Measurements from ENCODE around the gene PCDH15.

The PCDH15 gene

GRCh38 chr10:54501929-54502328, 299.1 kb downstream of the PCDH15 start:
- Histone ChIP-seq H3K36me3 (ENCODE audit: insufficient read depth, low read length) (no peaks in the 10 kb centered on the region), H3K27me3 (ENCODE audit: insufficient read depth, low read length) (no peaks in the 10 kb centered on the region), H2AFZ (ENCODE audit: low read depth, low read length) (no peak overlapping the region), H3K9me3 (ENCODE audit: low read length) (no peaks in the 10 kb centered on the region), H3K4me3 (ENCODE audit: low read length) (no peak overlapping the region), H3K4me1 (ENCODE audit: insufficient read depth, low read length) (no peaks in the 10 kb centered on the region)

- H3K27me3 ChIP-seq (ENCODE audit: insufficient read depth, low read length): no peaks in the 10 kb centered on the region
- no peaks in the 10 kb centered on the region for H3K9me3 ChIP-seq (ENCODE audit: low read length)
- no peak overlapping the region for H2AFZ ChIP-seq (ENCODE audit: low read depth, low read length)
- no peak overlapping the region for H3K4me3 ChIP-seq (ENCODE audit: low read length)
- H3K36me3 ChIP-seq (ENCODE audit: insufficient read depth, low read length): no peaks in the 10 kb centered on the region
- H3K4me1 ChIP-seq (ENCODE audit: insufficient read depth, low read length): no peaks in the 10 kb centered on the region
These were observed 304.2 kb downstream of the PCDH15 start for GRCh38 chr10:54496852-54497251.

GRCh38 chr10:54487743-54488142, 313.3 kb downstream of the PCDH15 start:
- H3K27me3 ChIP-seq (ENCODE audit: insufficient read depth, low read length): no peaks in the 10 kb centered on the region
- no peaks in the 10 kb centered on the region for H3K36me3 ChIP-seq (ENCODE audit: insufficient read depth, low read length)
- no peaks in the 10 kb centered on the region for H3K9me3 ChIP-seq (ENCODE audit: low read length)
- H2AFZ ChIP-seq (ENCODE audit: low read depth, low read length): no peak overlapping the region
- H3K4me1 ChIP-seq (ENCODE audit: insufficient read depth, low read length): no peaks in the 10 kb centered on the region
- H3K4me3 ChIP-seq (ENCODE audit: low read length): no peak overlapping the region

GRCh38 chr10:54485971-54486370, 315.1 kb downstream of the PCDH15 start:
- H3K4me1 ChIP-seq (ENCODE audit: insufficient read depth, low read length): no peaks in the 10 kb centered on the region
- no peaks in the 10 kb centered on the region for H3K27me3 ChIP-seq (ENCODE audit: insufficient read depth, low read length)

GRCh38 chr10:54484186-54484585, 316.8 kb downstream of the PCDH15 start:
- no peaks in the 10 kb centered on the region for H3K36me3 ChIP-seq (ENCODE audit: insufficient read depth, low read length)
- H3K4me1 ChIP-seq (ENCODE audit: insufficient read depth, low read length): no peaks in the 10 kb centered on the region

More at GRCh38 chr10:54485971-54486370, 315.1 kb downstream of the PCDH15 start:
- Histone ChIP-seq H3K9me3 (ENCODE audit: low read length) (no peaks in the 10 kb centered on the region), H3K4me3 (ENCODE audit: low read length) (no peak overlapping the region), H3K36me3 (ENCODE audit: insufficient read depth, low read length) (no peaks in the 10 kb centered on the region), H2AFZ (ENCODE audit: low read depth, low read length) (no peak overlapping the region)

GRCh38 chr10:54478601-54479000, 322.4 kb downstream of the PCDH15 start:
- Histone ChIP-seq H3K27me3 (ENCODE audit: insufficient read depth, low read length) (no peaks in the 10 kb centered on the region), H3K4me1 (ENCODE audit: insufficient read depth, low read length) (no peaks in the 10 kb centered on the region), H3K4me3 (ENCODE audit: low read length) (no peak overlapping the region), H3K9me3 (ENCODE audit: low read length) (no peaks in the 10 kb centered on the region), H2AFZ (ENCODE audit: low read depth, low read length) (no peak overlapping the region), H3K36me3 (ENCODE audit: insufficient read depth, low read length) (no peaks in the 10 kb centered on the region)

More at GRCh38 chr10:54484186-54484585, 316.8 kb downstream of the PCDH15 start:
- no peaks in the 10 kb centered on the region for H3K9me3 ChIP-seq (ENCODE audit: low read length)
- H3K27me3 ChIP-seq (ENCODE audit: insufficient read depth, low read length): no peaks in the 10 kb centered on the region
- H3K4me3 ChIP-seq (ENCODE audit: low read length): no peak overlapping the region
- no peak overlapping the region for H2AFZ ChIP-seq (ENCODE audit: low read depth, low read length)

- no peaks in the 10 kb centered on the region for H3K36me3 ChIP-seq (ENCODE audit: insufficient read depth, low read length)
- no peaks in the 10 kb centered on the region for H3K4me1 ChIP-seq (ENCODE audit: insufficient read depth, low read length)
- H3K27me3 ChIP-seq (ENCODE audit: insufficient read depth, low read length): no peaks in the 10 kb centered on the region
- no peak overlapping the region for H2AFZ ChIP-seq (ENCODE audit: low read depth, low read length)
- no peaks in the 10 kb centered on the region for H3K9me3 ChIP-seq (ENCODE audit: low read length)
- H3K4me3 ChIP-seq (ENCODE audit: low read length): no peak overlapping the region
These were observed 323.3 kb downstream of the PCDH15 start for GRCh38 chr10:54477738-54478137.

- Histone ChIP-seq H3K27me3 (ENCODE audit: insufficient read depth, low read length) (no peaks in the 10 kb centered on the region), H3K36me3 (ENCODE audit: insufficient read depth, low read length) (no peaks in the 10 kb centered on the region), H3K4me1 (ENCODE audit: insufficient read depth, low read length) (peaks cover 4% of the 10 kb centered on the region), H3K4me3 (ENCODE audit: low read length) (no peak overlapping the region), H3K9me3 (ENCODE audit: low read length) (no peaks in the 10 kb centered on the region), H2AFZ (ENCODE audit: low read depth, low read length) (no peak overlapping the region)
These were observed 330.8 kb downstream of the PCDH15 start for GRCh38 chr10:54470324-54470631.

- Histone ChIP-seq H3K36me3 (ENCODE audit: insufficient read depth, low read length) (no peaks in the 10 kb centered on the region), H2AFZ (ENCODE audit: low read depth, low read length) (no peak overlapping the region), H3K9me3 (ENCODE audit: low read length) (no peaks in the 10 kb centered on the region), H3K4me3 (ENCODE audit: low read length) (no peak overlapping the region), H3K4me1 (ENCODE audit: insufficient read depth, low read length) (peaks cover 4% of the 10 kb centered on the region), H3K27me3 (ENCODE audit: insufficient read depth, low read length) (no peaks in the 10 kb centered on the region)
These were observed 331.3 kb downstream of the PCDH15 start for GRCh38 chr10:54469587-54470323.

GRCh38 chr10:54454271-54454670, 346.8 kb downstream of the PCDH15 start:
- H3K4me3 ChIP-seq (ENCODE audit: low read length): no peak overlapping the region
- H3K9me3 ChIP-seq (ENCODE audit: low read length): no peaks in the 10 kb centered on the region
- no peak overlapping the region for H2AFZ ChIP-seq (ENCODE audit: low read depth, low read length)
- H3K36me3 ChIP-seq (ENCODE audit: insufficient read depth, low read length): no peaks in the 10 kb centered on the region
- H3K4me1 ChIP-seq (ENCODE audit: insufficient read depth, low read length): peaks cover 3% of the 10 kb centered on the region
- no peaks in the 10 kb centered on the region for H3K27me3 ChIP-seq (ENCODE audit: insufficient read depth, low read length)

- Histone ChIP-seq H3K36me3 (ENCODE audit: insufficient read depth, low read length) (no peaks in the 10 kb centered on the region), H3K9me3 (ENCODE audit: low read length) (no peaks in the 10 kb centered on the region), H3K4me1 (ENCODE audit: insufficient read depth, low read length) (peaks cover 11% of the 10 kb centered on the region), H2AFZ (ENCODE audit: low read depth, low read length) (no peak overlapping the region), H3K4me3 (ENCODE audit: low read length) (no peak overlapping the region), H3K27me3 (ENCODE audit: insufficient read depth, low read length) (no peaks in the 10 kb centered on the region)
These were observed 352.0 kb downstream of the PCDH15 start for GRCh38 chr10:54449056-54449455.

- no peaks in the 10 kb centered on the region for H3K27me3 ChIP-seq (ENCODE audit: insufficient read depth, low read length)
- H3K4me1 ChIP-seq (ENCODE audit: insufficient read depth, low read length): peaks cover 10% of the 10 kb centered on the region
- H3K4me3 ChIP-seq (ENCODE audit: low read length): no peak overlapping the region
- H3K36me3 ChIP-seq (ENCODE audit: insufficient read depth, low read length): no peaks in the 10 kb centered on the region
- no peaks in the 10 kb centered on the region for H3K9me3 ChIP-seq (ENCODE audit: low read length)
- H2AFZ ChIP-seq (ENCODE audit: low read depth, low read length): no peak overlapping the region
These were observed 356.9 kb downstream of the PCDH15 start for GRCh38 chr10:54444170-54444569.

- Histone ChIP-seq H3K4me3 (ENCODE audit: low read length) (no peak overlapping the region), H3K27me3 (ENCODE audit: insufficient read depth, low read length) (no peaks in the 10 kb centered on the region), H3K9me3 (ENCODE audit: low read length) (no peaks in the 10 kb centered on the region), H3K36me3 (ENCODE audit: insufficient read depth, low read length) (no peaks in the 10 kb centered on the region), H2AFZ (ENCODE audit: low read depth, low read length) (no peak overlapping the region), H3K4me1 (ENCODE audit: insufficient read depth, low read length) (peaks cover 10% of the 10 kb centered on the region)
These were observed 359.8 kb downstream of the PCDH15 start for GRCh38 chr10:54441275-54441674.

- H2AFZ ChIP-seq (ENCODE audit: low read depth, low read length): no peak overlapping the region
- H3K36me3 ChIP-seq (ENCODE audit: insufficient read depth, low read length): no peaks in the 10 kb centered on the region
- H3K4me1 ChIP-seq (ENCODE audit: insufficient read depth, low read length): no peaks in the 10 kb centered on the region
- H3K9me3 ChIP-seq (ENCODE audit: low read length): no peaks in the 10 kb centered on the region
- H3K4me3 ChIP-seq (ENCODE audit: low read length): no peak overlapping the region
- H3K27me3 ChIP-seq (ENCODE audit: insufficient read depth, low read length): no peaks in the 10 kb centered on the region
These were observed 366.2 kb downstream of the PCDH15 start for GRCh38 chr10:54434782-54435181.

All from neuron (in vitro differentiated cells).